ENCODE results near the gene OR14J1. TPM values are rescaled to one million over a fixed set of nuclear protein-coding genes. Genes with fewer than 3 reads are reported as not detected.
"Not testable (repeated sequence)": the region's sequence is repeated elsewhere in the genome, so short reads cannot be mapped to it uniquely, and the experiment has no call there.

OR14J1 gene
- total and polyA plus RNA-seq, 4 donors: 0.06 to 0.40 (median 0.08) TPM; not detected in 1

DNA sequence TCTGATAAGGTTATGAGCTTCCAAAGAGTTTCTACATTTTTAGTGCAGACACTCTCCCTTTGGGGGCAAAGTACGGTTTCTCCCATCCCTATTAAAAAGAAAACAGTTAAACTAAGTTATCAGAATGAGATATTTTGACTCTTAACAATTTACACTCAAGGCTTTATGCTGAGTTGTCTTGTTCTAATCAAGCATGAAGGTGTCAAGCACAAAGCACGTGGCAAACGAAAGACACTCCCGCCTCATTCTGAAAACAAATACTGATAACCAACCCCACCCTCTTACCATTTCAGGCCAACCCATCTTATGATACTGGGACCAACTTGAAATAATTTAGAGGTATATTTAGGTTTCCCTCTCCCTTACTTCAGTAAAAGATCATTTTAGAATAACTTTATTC lies 24.3 kb downstream of the OR14J1 start:
- H3K4me1 ChIP-seq (ENCODE audit: control insufficient read depth, insufficient read depth, low read length): no peaks in the 10 kb centered on the region
- no peak overlapping the region for H3K27ac ChIP-seq (ENCODE audit: low read depth, low read length)
- no peak overlapping the region for H3K4me3 ChIP-seq (ENCODE audit: low read depth, low read length)
- no peaks in the 10 kb centered on the region for H3K9me3 ChIP-seq (ENCODE audit: control insufficient read depth, insufficient read depth, low read length)
- WGBS (ENCODE audit: insufficient coverage): no CpG with 5 or more reads among the region's 4 CpGs
- no peak for DNase-seq (ENCODE audit: low read depth in 4 of 6, low spot score in 6 of 6)
- no peaks in the 10 kb centered on the region for H3K27me3 ChIP-seq (ENCODE audit: control insufficient read depth, insufficient read depth, low read length)
- no peaks in the 10 kb centered on the region for H3K36me3 ChIP-seq (ENCODE audit: control insufficient read depth, insufficient read depth, low read length)

- no peak for DNase-seq (ENCODE audit: low read depth in 4 of 6, low spot score in 6 of 6)
- no peaks in the 10 kb centered on the region for H3K27me3 ChIP-seq (ENCODE audit: control insufficient read depth, insufficient read depth, low read length)
- no peak overlapping the region for H3K4me3 ChIP-seq (ENCODE audit: low read depth, low read length)
- H3K36me3 ChIP-seq (ENCODE audit: control insufficient read depth, insufficient read depth, low read length): no peaks in the 10 kb centered on the region
- H3K4me1 ChIP-seq (ENCODE audit: control insufficient read depth, insufficient read depth, low read length): no peaks in the 10 kb centered on the region
- no peaks in the 10 kb centered on the region for H3K9me3 ChIP-seq (ENCODE audit: control insufficient read depth, insufficient read depth, low read length)
- H3K27ac ChIP-seq (ENCODE audit: low read depth, low read length): no peak overlapping the region
Measured at GRCh38 chr6:29332676-29333075, 31.2 kb downstream of the OR14J1 start.

- H3K4me3 ChIP-seq (ENCODE audit: low read depth, low read length): no peak overlapping the region
- WGBS (ENCODE audit: insufficient coverage): no CpG with 5 or more reads among the region's 2 CpGs
- no peak for DNase-seq (ENCODE audit: low read depth in 4 of 6, low spot score in 6 of 6)
- H3K9me3 ChIP-seq (ENCODE audit: control insufficient read depth, insufficient read depth, low read length): no peaks in the 10 kb centered on the region
- H3K4me1 ChIP-seq (ENCODE audit: control insufficient read depth, insufficient read depth, low read length): no peaks in the 10 kb centered on the region
- H3K27ac ChIP-seq (ENCODE audit: low read depth, low read length): no peak overlapping the region
- no peaks in the 10 kb centered on the region for H3K36me3 ChIP-seq (ENCODE audit: control insufficient read depth, insufficient read depth, low read length)
- H3K27me3 ChIP-seq (ENCODE audit: control insufficient read depth, insufficient read depth, low read length): no peaks in the 10 kb centered on the region
Measured at GRCh38 chr6:29336269-29336668, 34.8 kb downstream of the OR14J1 start.

DNA sequence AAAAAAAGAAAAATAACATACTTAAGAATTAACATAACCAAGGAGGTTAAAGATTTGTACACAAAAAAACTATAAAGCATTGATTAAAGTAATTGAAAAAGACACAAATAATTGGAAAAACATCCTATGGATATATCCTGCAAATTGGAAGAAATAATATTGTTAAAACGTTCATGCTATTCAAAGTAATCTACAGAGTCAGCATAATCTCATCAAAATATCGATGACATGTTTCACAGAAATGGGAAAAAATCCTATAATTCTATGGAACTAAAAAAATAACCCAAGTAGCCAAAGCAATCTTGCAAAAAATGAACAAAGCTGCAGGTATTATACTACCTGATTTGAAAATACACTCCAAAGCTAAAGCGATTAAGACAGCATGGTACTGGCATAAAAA lies 43.9 kb downstream of the OR14J1 start:
- no peak for DNase-seq (ENCODE audit: low read depth in 4 of 6, low spot score in 6 of 6)
- no peaks in the 10 kb centered on the region for H3K27me3 ChIP-seq (ENCODE audit: control insufficient read depth, insufficient read depth, low read length)
- H3K27ac ChIP-seq (ENCODE audit: low read depth, low read length): no peak overlapping the region
- H3K36me3 ChIP-seq (ENCODE audit: control insufficient read depth, insufficient read depth, low read length): no peaks in the 10 kb centered on the region
- no CpG with 5 or more reads among the region's 3 CpGs for WGBS (ENCODE audit: insufficient coverage)
- H3K4me1 ChIP-seq (ENCODE audit: control insufficient read depth, insufficient read depth, low read length): no peaks in the 10 kb centered on the region
- no peaks in the 10 kb centered on the region for H3K9me3 ChIP-seq (ENCODE audit: control insufficient read depth, insufficient read depth, low read length)
- H3K4me3 ChIP-seq (ENCODE audit: low read depth, low read length): no peak overlapping the region

- not testable (repeated sequence) for DNase-seq (ENCODE audit: low read depth in 4 of 6, low spot score in 6 of 6); H3K9me3 ChIP-seq (ENCODE audit: control insufficient read depth, insufficient read depth, low read length); H3K36me3 ChIP-seq (ENCODE audit: control insufficient read depth, insufficient read depth, low read length); H3K4me1 ChIP-seq (ENCODE audit: control insufficient read depth, insufficient read depth, low read length); H3K27me3 ChIP-seq (ENCODE audit: control insufficient read depth, insufficient read depth, low read length); H3K27ac ChIP-seq (ENCODE audit: low read depth, low read length); H3K4me3 ChIP-seq (ENCODE audit: low read depth, low read length)
- no CpG with 5 or more reads among the region's 3 CpGs for WGBS (ENCODE audit: insufficient coverage)
Measured at GRCh38 chr6:29349348-29349747, 47.8 kb downstream of the OR14J1 start.

- Histone ChIP-seq H3K27me3 (ENCODE audit: control insufficient read depth, insufficient read depth, low read length) (no peaks in the 10 kb centered on the region), H3K4me3 (ENCODE audit: low read depth, low read length) (no peak overlapping the region), H3K27ac (ENCODE audit: low read depth, low read length) (no peak overlapping the region), H3K4me1 (ENCODE audit: control insufficient read depth, insufficient read depth, low read length) (no peaks in the 10 kb centered on the region), H3K9me3 (ENCODE audit: control insufficient read depth, insufficient read depth, low read length) (peaks cover 1% of the 10 kb centered on the region), H3K36me3 (ENCODE audit: control insufficient read depth, insufficient read depth, low read length) (no peaks in the 10 kb centered on the region)
- DNase-seq (ENCODE audit: low read depth in 4 of 6, low spot score in 6 of 6): no peak
Measured at GRCh38 chr6:29354980-29355379, 53.5 kb downstream of the OR14J1 start.

- Histone ChIP-seq H3K9me3 (ENCODE audit: control insufficient read depth, insufficient read depth, low read length) (peaks cover 1% of the 10 kb centered on the region), H3K36me3 (ENCODE audit: control insufficient read depth, insufficient read depth, low read length) (no peaks in the 10 kb centered on the region), H3K27ac (ENCODE audit: low read depth, low read length) (no peak overlapping the region), H3K4me3 (ENCODE audit: low read depth, low read length) (no peak overlapping the region), H3K27me3 (ENCODE audit: control insufficient read depth, insufficient read depth, low read length) (no peaks in the 10 kb centered on the region), H3K4me1 (ENCODE audit: control insufficient read depth, insufficient read depth, low read length) (no peaks in the 10 kb centered on the region)
- WGBS (ENCODE audit: insufficient coverage): no CpG with 5 or more reads among the region's 1 CpG
- DNase-seq (ENCODE audit: low read depth in 4 of 6, low spot score in 6 of 6): no peak
Measured at GRCh38 chr6:29355603-29356002, 54.1 kb downstream of the OR14J1 start.

Other genes with a start within 250 kb of the OR14J1 start
- gene OR2B3, start 214.4 kb upstream of the OR14J1 start, total RNA-seq: not detected
- not detected for gene OR2B3, start 214.4 kb upstream of the OR14J1 start, polyA plus RNA-seq (ENCODE audit: insufficient read length in 2 of 2)
- gene OR2J1, start 202.2 kb upstream of the OR14J1 start, total RNA-seq: not detected
- not detected for gene OR2J1, start 202.2 kb upstream of the OR14J1 start, polyA plus RNA-seq (ENCODE audit: insufficient read length in 2 of 2)
- under 1 TPM; 0.10 to 0.11 TPM for gene OR2J3, start 193.6 kb upstream of the OR14J1 start, total RNA-seq
- not detected for gene OR2J3, start 193.6 kb upstream of the OR14J1 start, polyA plus RNA-seq (ENCODE audit: insufficient read length in 2 of 2)
- under 1 TPM; 0.11 to 0.40 TPM for gene OR2J2, start 130.8 kb upstream of the OR14J1 start, total RNA-seq
- gene OR2J2, start 130.8 kb upstream of the OR14J1 start, polyA plus RNA-seq (ENCODE audit: insufficient read length in 2 of 2): not detected
- not detected for gene OR5V1, start 67.2 kb downstream of the OR14J1 start, total RNA-seq
- gene OR5V1, start 67.2 kb downstream of the OR14J1 start, polyA plus RNA-seq (ENCODE audit: insufficient read length in 2 of 2): not detected
- not detected for gene OR12D3, start 73.6 kb downstream of the OR14J1 start, total RNA-seq
- gene OR12D3, start 73.6 kb downstream of the OR14J1 start, polyA plus RNA-seq (ENCODE audit: insufficient read length in 2 of 2): not detected
- gene OR12D2, start 93.9 kb downstream of the OR14J1 start, total RNA-seq: under 1 TPM in 1 of 2 donors, not detected in 1; 0.22 TPM
- gene OR12D2, start 93.9 kb downstream of the OR14J1 start, polyA plus RNA-seq (ENCODE audit: insufficient read length in 2 of 2): not detected
- under 1 TPM in 1 of 2 donors, not detected in 1; 0.20 TPM for gene OR12D1, start 113.2 kb downstream of the OR14J1 start, total RNA-seq
- gene OR12D1, start 113.2 kb downstream of the OR14J1 start, polyA plus RNA-seq (ENCODE audit: insufficient read length in 2 of 2): not detected
- not detected for gene OR10C1, start 137.6 kb downstream of the OR14J1 start, total RNA-seq
- gene OR10C1, start 137.6 kb downstream of the OR14J1 start, polyA plus RNA-seq (ENCODE audit: insufficient read length in 2 of 2): not detected
- not detected for gene OR11A1, start 155.4 kb downstream of the OR14J1 start, total RNA-seq
- gene OR11A1, start 155.4 kb downstream of the OR14J1 start, polyA plus RNA-seq (ENCODE audit: insufficient read length in 2 of 2): not detected
- gene OR2H1, start 155.5 kb downstream of the OR14J1 start, total RNA-seq: not detected
- under 1 TPM; 0.27 to 0.33 TPM for gene OR2H1, start 155.5 kb downstream of the OR14J1 start, polyA plus RNA-seq (ENCODE audit: insufficient read length in 2 of 2)
- not detected for gene MAS1L, start 186.3 kb downstream of the OR14J1 start, total RNA-seq
- gene MAS1L, start 186.3 kb downstream of the OR14J1 start, polyA plus RNA-seq (ENCODE audit: insufficient read length in 2 of 2): not detected